HCT116 (cell line): ENCODE measurements around the gene FBRS. TPM values are rescaled to one million over a fixed set of nuclear protein-coding genes. Genes with fewer than 3 reads are reported as not detected.

Experiments used
- ATAC-seq: fragments of 200-7000 bp; cut with Tn5 transposase; 2 replicates; pipeline ENCODE4 v1.9.1; 2020; ENCODE audit warnings: mild to moderate bottlenecking, moderate library complexity
- BruUV-seq: library from RNA; stranded (reverse); fragments of 400-500 nt; replicated peaks from 2 replicates; lab custom pipeline; 2021; lab: Mats Ljungman, UMichigan
- CTCF ChIA-PET: fragments of 300-600 bp; sonication (Branson Sonifier 250); formaldehyde crosslinking; loops from one replicate; lab custom pipeline; 2021; ENCODE audit warnings: antibody characterized with exemption; lab: Charles Lee
- POLR2A ChIA-PET: fragments of 300-600, 350-600 bp; sonication (Branson Sonifier 250); formaldehyde crosslinking; loops from one replicate; lab custom pipeline; 2021; ENCODE audit warnings: antibody characterized with exemption; lab: Charles Lee
- RAD21 ChIA-PET, 2 experiments: fragments of 300-600 bp; sonication (Branson Sonifier 250); formaldehyde crosslinking; loops; one replicate each; lab custom pipeline; 2023; ENCODE audit warnings: low total read pairs in 2 of 2; ENCODE audit not compliant: uncharacterized antibody in 2 of 2, unreplicated experiment in 2 of 2, low non-redundant PET in 1 of 2; lab: Charles Lee
- DNase-seq: peaks from one replicate; pipeline ENCODE4 v3.0.0-alpha.2; 2010; ENCODE audit warnings: low read depth, low spot score
- H2AFZ ChIP-seq: fragments of 200-600 bp; shearing (Covaris generic), sonication (generic); 2 replicates; pipeline ENCODE4 v1.6.1; 2017; ENCODE audit warnings: low read depth, mixed run types, mixed read lengths, antibody characterized with exemption, low read length; ENCODE audit not compliant: poor library complexity, severe bottlenecking
- H3K27ac ChIP-seq: 2 replicates; pipeline ENCODE4 v1.5.1; 2012; ENCODE audit warnings: low read depth, low read length
- H3K27me3 ChIP-seq: fragments of 200-600 bp; sonication (generic); 2 replicates; pipeline ENCODE4 v1.6.1; 2016; ENCODE audit warnings: mixed run types, low read length, mixed read lengths; ENCODE audit not compliant: insufficient read depth
- H3K36me3 ChIP-seq, 2 experiments: fragments of 200-500 bp in 1 of 2; fragments of 200-600 bp in 1 of 2; sonication (Bioruptor generic) in 1 of 2; sonication (generic) in 1 of 2; 2 replicates each; pipeline versions ENCODE4 v1.5.1 to v1.6.1; 2014 to 2016; ENCODE audit warnings: low read length in 2 of 2, inconsistent platforms in 1 of 2, mixed read lengths in 1 of 2, mixed run types in 1 of 2; ENCODE audit not compliant: insufficient read depth in 2 of 2, control insufficient read depth in 1 of 2
- H3K4me1 ChIP-seq, 2 experiments: fragments of 200-600 bp in 1 of 2; sonication (generic) in 1 of 2; 2 replicates each; pipeline versions ENCODE4 v1.5.1 to v1.6.1; 2012 to 2017; ENCODE audit warnings: low read length in 2 of 2, inconsistent platforms in 1 of 2, mild to moderate bottlenecking in 1 of 2, mixed read lengths in 1 of 2, mixed run types in 1 of 2, moderate library complexity in 1 of 2; ENCODE audit not compliant: insufficient read depth in 2 of 2, control insufficient read depth in 1 of 2
- H3K4me2 ChIP-seq: fragments of 200-600 bp; sonication (generic); 2 replicates; pipeline ENCODE4 v1.6.1; 2017; ENCODE audit warnings: mixed run types, low read length, mixed read lengths
- H3K4me3 ChIP-seq, 2 experiments: fragments of 200-600 bp in 1 of 2; sonication (generic) in 1 of 2; replicated peaks in 1 of 2; 2 replicates each; pipeline ENCODE4 v1.5.1; 2011 to 2016; ENCODE audit warnings: low read length in 2 of 2, control low read depth in 1 of 2, low read depth in 1 of 2, mild to moderate bottlenecking in 1 of 2, mixed read lengths in 1 of 2, mixed run types in 1 of 2
- H3K79me2 ChIP-seq: fragments of 200-600 bp; sonication (generic); 2 replicates; pipeline ENCODE4 v1.6.1; 2017; ENCODE audit warnings: mild to moderate bottlenecking, mixed run types, low read length, moderate library complexity, mixed read lengths; ENCODE audit not compliant: insufficient read depth
- H3K9ac ChIP-seq: fragments of 200-600 bp; sonication (generic); 2 replicates; pipeline ENCODE4 v1.6.1; 2016; ENCODE audit warnings: low read length, mixed read lengths
- H3K9me2 ChIP-seq: fragments of 200-600 bp; sonication (generic), shearing (Covaris generic); 2 replicates; pipeline ENCODE4 v1.6.1; 2017; ENCODE audit warnings: mixed run types, mild to moderate bottlenecking, moderate library complexity; ENCODE audit not compliant: insufficient read depth
- H3K9me3 ChIP-seq, 2 experiments: fragments of 200-500 bp in 1 of 2; fragments of 200-600 bp in 1 of 2; sonication (Bioruptor generic) in 1 of 2; sonication (generic) in 1 of 2; 2 replicates each; pipeline ENCODE4 v1.6.1; 2014 to 2017; ENCODE audit warnings: low read length in 2 of 2, mixed read lengths in 2 of 2, inconsistent platforms in 1 of 2, low read depth in 1 of 2, mild to moderate bottlenecking in 1 of 2, mixed run types in 1 of 2, moderate library complexity in 1 of 2; ENCODE audit not compliant: control insufficient read depth in 1 of 2, insufficient read depth in 1 of 2
- H4K20me1 ChIP-seq: fragments of 200-600 bp; sonication (generic), shearing (Covaris generic); 2 replicates; pipeline ENCODE4 v1.6.1; 2017; ENCODE audit warnings: mixed run types, mild to moderate bottlenecking, moderate library complexity; ENCODE audit not compliant: insufficient read depth
- ATF3 ChIP-seq: IDR thresholded peaks from 2 replicates; pipeline ENCODE4 v1.6.1; 2012
- CEBPB ChIP-seq: IDR thresholded peaks from 2 replicates; pipeline ENCODE4 v1.6.1; 2012; ENCODE audit warnings: low read depth
- CTCF ChIP-seq, 3 experiments: fragments of 200-600 bp in 1 of 3; sonication (generic) in 1 of 3; IDR thresholded peaks in 2 of 3; conservative IDR thresholded peaks in 1 of 3; 2 replicates each; pipeline ENCODE4 v1.5.1; 2012 to 2017; ENCODE audit warnings: low read depth in 2 of 3, low read length in 2 of 3, antibody characterized with exemption in 1 of 3, borderline replicate concordance in 1 of 3, control low read depth in 1 of 3, mild to moderate bottlenecking in 1 of 3, mixed read lengths in 1 of 3, mixed run types in 1 of 3, moderate library complexity in 1 of 3; ENCODE audit not compliant: insufficient read depth in 1 of 3
- EGR1 ChIP-seq: IDR thresholded peaks from 2 replicates; pipeline ENCODE4 v1.6.1; 2012; ENCODE audit warnings: low read depth
- ELF1 ChIP-seq: IDR thresholded peaks from 2 replicates; pipeline ENCODE4 v1.6.1; 2012; ENCODE audit warnings: low read depth, borderline replicate concordance
- EZH2 ChIP-seq: fragments of 200-600 bp; sonication (generic); IDR thresholded peaks from 2 replicates; pipeline ENCODE4 v1.6.1; 2017; ENCODE audit warnings: antibody characterized with exemption, mixed run types
- EZH2phosphoT487 ChIP-seq: fragments of 200-600 bp; IDR thresholded peaks from 2 replicates; pipeline ENCODE4 v1.6.1; 2018; ENCODE audit warnings: antibody characterized with exemption, borderline replicate concordance
- JUND ChIP-seq: IDR thresholded peaks from 2 replicates; pipeline ENCODE4 v1.6.1; 2012
- MAX ChIP-seq: IDR thresholded peaks from 2 replicates; pipeline ENCODE4 v1.6.1; 2012
- POLR2A ChIP-seq: IDR thresholded peaks from 2 replicates; pipeline ENCODE4 v1.7.0; 2011; ENCODE audit warnings: borderline replicate concordance; ENCODE audit not compliant: insufficient read depth, insufficient read length; ENCODE audit errors: extremely low read depth
- POLR2AphosphoS5 ChIP-seq: IDR thresholded peaks from 2 replicates; pipeline ENCODE4 v1.6.1; 2011; ENCODE audit warnings: mild to moderate bottlenecking, low read depth, low read length, moderate library complexity
- RAD21 ChIP-seq: IDR thresholded peaks from 2 replicates; pipeline ENCODE4 v1.6.1; 2012; ENCODE audit warnings: low read depth, mild to moderate bottlenecking
- REST ChIP-seq: IDR thresholded peaks from 2 replicates; pipeline ENCODE4 v1.6.1; 2012; ENCODE audit warnings: low read depth
- SIN3A ChIP-seq: IDR thresholded peaks from 2 replicates; pipeline ENCODE4 v1.6.1; 2012; ENCODE audit warnings: low read depth
- SP1 ChIP-seq: IDR thresholded peaks from 2 replicates; pipeline ENCODE4 v1.6.1; 2012; ENCODE audit warnings: low read depth
- SRF ChIP-seq: IDR thresholded peaks from 2 replicates; pipeline ENCODE4 v1.6.1; 2012; ENCODE audit warnings: low read depth
- TCF7L2 ChIP-seq: IDR thresholded peaks from 2 replicates; pipeline ENCODE4 v1.7.0; 2011; ENCODE audit warnings: borderline replicate concordance, inconsistent platforms; ENCODE audit not compliant: insufficient read depth, insufficient read length; ENCODE audit errors: extremely low read depth
- YY1 ChIP-seq: IDR thresholded peaks from 2 replicates; pipeline ENCODE4 v1.6.1; 2011; ENCODE audit warnings: low read length, low read depth, moderate library complexity, mild to moderate bottlenecking; ENCODE audit not compliant: insufficient replicate concordance; ENCODE audit errors: extremely low read depth
- ZFX ChIP-seq: fragments of 450-650 bp; IDR thresholded peaks from 2 replicates; pipeline ENCODE4 v1.6.1; 2017
- ZNF274 ChIP-seq: fragments of 200-500 bp; sonication (Bioruptor generic); IDR thresholded peaks from 2 replicates; pipeline ENCODE4 v1.6.1; 2014; ENCODE audit warnings: mild to moderate bottlenecking, low read depth, low read length, inconsistent platforms
- intact Hi-C: fragments of 100-400 bp; cut with micrococcal nuclease; formaldehyde crosslinking; loops from 2 replicates; pipeline ENCODE4 v1.10.0; 2022
- total RNA-seq: library from RNA; stranded (reverse); gene quantifications from one replicate; pipeline ENCODE4 v1.2.1, GENCODE V29; 2021; ENCODE audit not compliant: unreplicated experiment

Gene FBRS
- total RNA-seq, 1 experiment from 2014 or later: 65.3 TPM

- DNase-seq (no peak), ATAC-seq (no peak)
- Histone ChIP-seq H3K27ac (peak overlapping the region; percentile 88), H2AFZ (no peak overlapping the region), H3K9me3 (no peaks in the 10 kb centered on the region), H3K9ac (peak overlapping the region; percentile 96), H3K4me1 (peaks cover 11 to 18% of the 10 kb centered on the region in 2 experiments; a peak in 3 of 4 replicates), H3K4me3 (peak overlapping the region; percentile 93 to 97), H3K27me3 (no peaks in the 10 kb centered on the region)
- intact Hi-C loops: no loop called here
- RAD21 ChIA-PET: no interaction called here
- CTCF ChIA-PET: interaction anchor here (1.6 kb wide), 1 partner anchor 45 kb away, joined by 4 read pairs; no protein-coding TSS in a partner anchor
- TF ChIP-seq YY1: no peak
- TF ChIP-seq RAD21: no peak
- no peak for TF ChIP-seq ZNF274
- TF ChIP-seq ELF1: no peak
- TF ChIP-seq POLR2AphosphoS5: no peak
- no peak for TF ChIP-seq SRF
- no peak for TF ChIP-seq ZFX
- no peak for TF ChIP-seq EZH2phosphoT487
- TF ChIP-seq EZH2: no peak
- TF ChIP-seq ATF3: no peak
- no peak for TF ChIP-seq JUND
- TF ChIP-seq SIN3A: no peak
- TF ChIP-seq SP1: no peak
- no peak for TF ChIP-seq TCF7L2
- TF ChIP-seq CTCF (IDR thresholded peaks at IDR 0.05 in 2 of 3, conservative IDR thresholded peaks at IDR 0.05 in 1 of 3; ENCODE audit: borderline replicate concordance in 1 of 3, insufficient read depth in 1 of 3, low read depth in 2 of 3, low read length in 2 of 3): no peak
- TF ChIP-seq POLR2A: no peak
- TF ChIP-seq EGR1: no peak
- TF ChIP-seq MAX: no peak
- no peak for TF ChIP-seq CEBPB
- no peak for TF ChIP-seq REST
- TF ChIP-seq, all 23 proteins: peak for 0
- Histone ChIP-seq H4K20me1 (no peaks in the 10 kb centered on the region), H3K79me2 (peaks cover 15% of the 10 kb centered on the region; the same call in 1 of the 2 replicates), H3K4me2 (peak overlapping the region; percentile 95), H3K9me2 (no peaks in the 10 kb centered on the region), H3K36me3 (peaks cover 10 to 21% of the 10 kb centered on the region in 2 experiments)
- no TSS peak for BruUV-seq
- POLR2A ChIA-PET: no interaction called here
Measured at GRCh38 chr16:30652005-30652296, 6.3 kb upstream of the FBRS start.
